Measurements from ENCODE around the gene SPDYE2. TPM values are rescaled to one million over a fixed set of nuclear protein-coding genes. Genes with fewer than 3 reads are reported as not detected.
"Not testable (repeated sequence)": the region's sequence is repeated elsewhere in the genome, so short reads cannot be mapped to it uniquely, and the experiment has no call there.

The SPDYE2 gene
- total and polyA plus RNA-seq, 8 donors, result not detected

- H3K4me1 ChIP-seq; H3K4me3 ChIP-seq; H3K36me3 ChIP-seq; intact Hi-C loops (cut with DNase I; ENCODE audit: low total_unique reads); H3K27ac ChIP-seq; H3K9me3 ChIP-seq; H3K27me3 ChIP-seq; DNase-seq: not testable (repeated sequence)
- WGBS, 5 donors, result no CpG with 5 or more reads among the region's 30 CpGs
These were observed 60.1 kb downstream of the SPDYE2 start for GRCh38 chr7:102611013-102611674.

GRCh38 chr7:102611675-102612325 lies 60.8 kb downstream of the SPDYE2 start:
- not testable (repeated sequence) for H3K36me3 ChIP-seq, H3K4me3 ChIP-seq
- H3K27ac ChIP-seq, result peak overlapping the region in 3 of 5 donors; percentile 26 to 68 (median 55)

More at GRCh38 chr7:102611675-102612325, 60.8 kb downstream of the SPDYE2 start:
- intact Hi-C loops (cut with DNase I; ENCODE audit: low total_unique reads); H3K4me1 ChIP-seq; H3K9me3 ChIP-seq; H3K27me3 ChIP-seq; DNase-seq: not testable (repeated sequence)
- WGBS, 5 donors, result 22 to 48% (median 26%) methylated on average over 6 to 8 of the region's 10 CpGs; no CpG with 5 or more reads in 1 of the 5 donors

Other genes starting within 250 kb of the SPDYE2 start
- not detected for gene SPDYE6, start 194.8 kb upstream of the SPDYE2 start, total RNA-seq
- not detected for gene SPDYE6, start 194.8 kb upstream of the SPDYE2 start, polyA plus RNA-seq
- gene PRKRIP1, start 154.9 kb upstream of the SPDYE2 start, total RNA-seq, result 10 to 100 TPM; 23.9 to 92.7 (median 34.0) TPM
- 10 to 100 TPM; 23.5 to 29.6 (median 28.7) TPM for gene PRKRIP1, start 154.9 kb upstream of the SPDYE2 start, polyA plus RNA-seq
- gene ORAI2, start 117.7 kb upstream of the SPDYE2 start, total RNA-seq, result 10 to 100 TPM in 1 of 5 donors, 1 to 10 TPM in 2, under 1 TPM in 1, not detected in 1; 0.58 to 44.3 (median 9.1) TPM
- 1 to 10 TPM; 1.9 to 8.0 (median 5.7) TPM for gene ORAI2, start 117.7 kb upstream of the SPDYE2 start, polyA plus RNA-seq
- 10 to 100 TPM in 1 of 5 donors, 1 to 10 TPM in 4; 1.2 to 27.4 (median 7.5) TPM for gene ALKBH4, start 86.4 kb upstream of the SPDYE2 start, total RNA-seq
- gene ALKBH4, start 86.4 kb upstream of the SPDYE2 start, polyA plus RNA-seq, result 1 to 10 TPM; 8.7 to 9.5 (median 9.2) TPM
- 100 to 1,000 TPM in 1 of 5 donors, 10 to 100 TPM in 3, 1 to 10 TPM in 1; 4.5 to 238 (median 14.7) TPM for gene LRWD1, start 86.2 kb upstream of the SPDYE2 start, total RNA-seq
- gene LRWD1, start 86.2 kb upstream of the SPDYE2 start, polyA plus RNA-seq, result 10 to 100 TPM in 2 of 3 donors, 1 to 10 TPM in 1; 9.1 to 12.7 (median 11.4) TPM
- gene POLR2J, start 72.3 kb upstream of the SPDYE2 start, total RNA-seq, result 1 to 10 TPM; 1.2 to 8.1 (median 5.7) TPM
- 100 to 1,000 TPM; 100 to 152 (median 141) TPM for gene POLR2J, start 72.3 kb upstream of the SPDYE2 start, polyA plus RNA-seq
- 10 to 100 TPM in 4 of 5 donors, 1 to 10 TPM in 1; 8.6 to 28.6 (median 13.0) TPM for gene RASA4B, start 33.4 kb upstream of the SPDYE2 start, total RNA-seq
- 10 to 100 TPM in 2 of 3 donors, 1 to 10 TPM in 1; 9.3 to 35.9 (median 23.2) TPM for gene RASA4B, start 33.4 kb upstream of the SPDYE2 start, polyA plus RNA-seq
- 10 to 100 TPM in 3 of 5 donors, under 1 TPM in 1, not detected in 1; 0.89 to 37.3 (median 11.3) TPM for gene UPK3BL2, start 7.5 kb upstream of the SPDYE2 start, total RNA-seq
- 10 to 100 TPM in 1 of 3 donors, not detected in 2; 15.5 TPM for gene UPK3BL2, start 7.5 kb upstream of the SPDYE2 start, polyA plus RNA-seq
- gene POLR2J3, start 21.4 kb downstream of the SPDYE2 start, total RNA-seq, result 10 to 100 TPM; 13.8 to 84.3 (median 33.8) TPM
- gene POLR2J3, start 21.4 kb downstream of the SPDYE2 start, polyA plus RNA-seq, result 10 to 100 TPM in 2 of 3 donors, 1 to 10 TPM in 1; 6.9 to 40.8 (median 33.0) TPM
- gene RASA4, start 65.5 kb downstream of the SPDYE2 start, total RNA-seq, result 10 to 100 TPM in 4 of 5 donors, 1 to 10 TPM in 1; 7.6 to 57.2 (median 17.4) TPM
- 10 to 100 TPM; 11.5 to 17.4 (median 13.1) TPM for gene RASA4, start 65.5 kb downstream of the SPDYE2 start, polyA plus RNA-seq
- gene UPK3BL1, start 91.6 kb downstream of the SPDYE2 start, total RNA-seq, result 10 to 100 TPM in 3 of 5 donors, 1 to 10 TPM in 2; 5.5 to 28.3 (median 20.4) TPM
- gene UPK3BL1, start 91.6 kb downstream of the SPDYE2 start, polyA plus RNA-seq, result 10 to 100 TPM; 20.2 to 80.7 (median 29.0) TPM
- not detected for gene SPDYE2B, start 99.1 kb downstream of the SPDYE2 start, total RNA-seq
- gene SPDYE2B, start 99.1 kb downstream of the SPDYE2 start, polyA plus RNA-seq, result not detected
- gene POLR2J2, start 120.4 kb downstream of the SPDYE2 start, total RNA-seq, result 10 to 100 TPM in 2 of 5 donors, 1 to 10 TPM in 2, not detected in 1; 1.3 to 17.4 (median 12.1) TPM
- gene POLR2J2, start 120.4 kb downstream of the SPDYE2 start, polyA plus RNA-seq, result 1 to 10 TPM in 2 of 3 donors, under 1 TPM in 1; 0.46 to 1.8 (median 1.4) TPM
- 10 to 100 TPM in 4 of 5 donors, 1 to 10 TPM in 1; 6.7 to 35.0 (median 15.6) TPM for gene FAM185A, start 197.8 kb downstream of the SPDYE2 start, total RNA-seq
- gene FAM185A, start 197.8 kb downstream of the SPDYE2 start, polyA plus RNA-seq, result 1 to 10 TPM; 5.3 to 5.7 (median 5.5) TPM

Measured in stomach (tissue), 9 donors.